Spleen (tissue), 11 donors: ENCODE results near the gene ATG10. TPM values are rescaled to one million over a fixed set of nuclear protein-coding genes. Genes with fewer than 3 reads are reported as not detected.

Experiments used
- DNase-seq: peaks from one replicate; pipeline ENCODE4 v3.0.0-alpha.2; 2020
- H3K27ac ChIP-seq, 8 donors: fragments of 200-600 bp; sonication (generic) in 7 of 8; 1 replicate in 4 of 8; 2 replicates in 4 of 8; pipeline versions ENCODE4 v1.5.0 to v1.8.0; 2016 to 2021; ENCODE audit warnings: inconsistent platforms in 4 of 8, mild to moderate bottlenecking in 4 of 8, moderate library complexity in 1 of 8
- H3K27me3 ChIP-seq, 7 donors: fragments of 200-600 bp; sonication (generic) in 6 of 7; replicated peaks in 1 of 7; 1 replicate in 4 of 7; 2 replicates in 3 of 7; pipeline versions ENCODE4 v1.5.0 to v1.8.0; 2016 to 2021; ENCODE audit warnings: inconsistent platforms in 3 of 7, mild to moderate bottlenecking in 1 of 7
- H3K36me3 ChIP-seq, 6 donors: fragments of 200-600 bp; sonication (generic) in 5 of 6; 1 replicate in 4 of 6; 2 replicates in 2 of 6; pipeline versions ENCODE4 v1.5.0 to v1.8.0; 2016 to 2021; ENCODE audit warnings: inconsistent platforms in 2 of 6
- H3K4me1 ChIP-seq, 6 donors: fragments of 200-600 bp; sonication (generic) in 5 of 6; 1 replicate in 3 of 6; 2 replicates in 3 of 6; pipeline versions ENCODE4 v1.5.0 to v1.8.0; 2016 to 2021; ENCODE audit warnings: inconsistent platforms in 3 of 6
- H3K4me3 ChIP-seq, 8 donors: fragments of 200-600 bp; sonication (generic) in 7 of 8; 1 replicate in 4 of 8; 2 replicates in 4 of 8; pipeline versions ENCODE4 v1.5.0 to v1.8.0; 2016 to 2021; ENCODE audit warnings: inconsistent platforms in 4 of 8, mild to moderate bottlenecking in 4 of 8, moderate library complexity in 2 of 8
- H3K9me3 ChIP-seq, 8 donors: fragments of 200-600 bp; sonication (generic) in 7 of 8; 1 replicate in 4 of 8; 2 replicates in 4 of 8; pipeline versions ENCODE4 v1.5.0 to v1.8.0; 2016 to 2021; ENCODE audit warnings: inconsistent platforms in 4 of 8
- CTCF ChIP-seq, 11 experiments: fragments of 200-600 bp in 7 of 11; fragments of 450-650 bp in 4 of 11; sonication (generic) in 4 of 11; IDR thresholded peaks in 8 of 11; conservative IDR thresholded peaks in 3 of 11; 1 replicate in 7 of 11; 2 replicates in 4 of 11; pipeline versions ENCODE4 v1.4.0 to v1.8.0; 2016 to 2021; ENCODE audit warnings: antibody characterized with exemption in 11 of 11, inconsistent platforms in 4 of 11, mild to moderate bottlenecking in 1 of 11
- POLR2A ChIP-seq, 3 donors: fragments of 450-650 bp; IDR thresholded peaks; one replicate each; pipeline ENCODE4 v1.5.1; 2017; ENCODE audit warnings: antibody characterized with exemption in 3 of 3, mild to moderate bottlenecking in 1 of 3
- POLR2AphosphoS5 ChIP-seq, 3 donors: sonication (generic); formaldehyde crosslinking; IDR thresholded peaks; one replicate each; pipeline ENCODE4 v1.5.1; 2017; ENCODE audit warnings: antibody characterized with exemption in 3 of 3
- WGBS, 5 donors: extraction: QIAGEN DNeasy Blood & Tissue Kit in 3 of 5; methylation state at CpG; one replicate each; pipeline versions ENCODE4 v1.1.5 to v1.1.7; 2013 to 2018; 5-methylcytosine and 5-hydroxymethylcytosine counted together
- intact Hi-C: fragments of 100-400 bp; cut with DNase I; formaldehyde crosslinking; loops from one replicate; pipeline ENCODE4 v1.15.0; 2023; ENCODE audit warnings: low total_unique reads
- polyA plus RNA-seq, 3 donors: library from polyadenylated mRNA; stranded (reverse); fragments of 200-250 nt; gene quantifications; one replicate each; pipeline ENCODE4 v1.2.1, GENCODE V29; 2013
- total RNA-seq, 7 donors: library from RNA; depleted of rRNA in 3 of 7; stranded (reverse); fragments of >200 nt in 3 of 7; fragmentation: NEBNext Ultra II Directional in 4 of 7; extraction: Animal tissue kit (Norgen Biotek cat#: 25700) in 4 of 7; gene quantifications; one replicate each; pipeline versions ENCODE4 v1.1.0 to v1.2.1, GENCODE V29; 2016 to 2021
- donor health status: healthy with polysubstance abuse.
- donor health status: DM: no; HTN: no; CAD: no; lungs with moderate emphysema.
- donor health status: DM: no; HTN: no; CAD: no.
- donor health status: Bipolar disorder and iron deficiency.
- donor health status: healthy.
- donor health status: DM: no; HTN: no; CAD: no.
- donor health status: DM: yes; HTN: yes; CAD: no.

Gene ATG10
- total and polyA plus RNA-seq, 10 donors = 1.7 to 9.1 (median 5.0) TPM

DNA sequence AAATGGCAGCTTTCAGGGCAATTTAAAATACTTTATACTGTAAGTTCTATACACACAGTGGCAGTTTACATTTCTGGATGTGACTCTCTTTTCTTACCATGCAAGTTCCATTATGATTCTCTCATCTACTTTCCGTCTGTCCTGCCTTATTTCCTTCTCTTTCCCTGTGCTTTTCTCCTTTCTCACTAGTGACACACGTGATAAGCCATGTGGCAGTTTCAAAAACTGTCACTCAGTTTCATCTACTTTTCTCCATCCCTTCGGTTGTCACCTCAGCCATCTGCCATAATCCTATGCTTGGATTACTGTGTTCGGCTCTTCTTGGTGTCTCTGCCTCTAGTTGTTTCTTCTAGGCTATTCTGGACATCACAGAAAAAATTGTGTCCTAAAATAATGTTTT lies 46.8 kb upstream of the ATG10 start:
- no peaks in the 10 kb centered on the region for H3K4me1 ChIP-seq

DNA sequence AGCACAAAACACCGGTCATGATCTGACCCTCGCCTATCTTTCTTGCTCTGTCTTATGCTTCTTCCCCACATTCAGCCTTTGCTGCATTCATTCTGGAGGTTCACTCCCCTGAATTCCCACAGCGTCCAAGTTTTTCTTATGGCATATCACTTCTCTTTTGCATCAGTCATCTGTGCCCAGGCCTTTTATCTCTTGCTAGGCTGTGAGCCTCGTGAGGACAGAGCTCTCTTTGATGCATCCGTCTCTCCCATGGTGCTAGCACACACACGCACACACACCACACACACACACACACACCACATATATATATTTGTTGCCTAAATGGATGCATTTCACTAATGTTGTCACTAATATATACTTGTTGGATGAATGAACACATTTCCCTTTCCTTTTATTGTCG lies 45.8 kb upstream of the ATG10 start:
- H3K4me1 ChIP-seq = no peaks in the 10 kb centered on the region
- H3K9me3 ChIP-seq = peaks cover 0 to 5% (median 0%) of the 10 kb centered on the region in 8 donors
- no peak overlapping the region for H3K4me3 ChIP-seq
- no peak overlapping the region for H3K27ac ChIP-seq
- 82 to 91% (median 86%) methylated on average over 7 of the region's 7 CpGs for WGBS, 5 donors
- H3K27me3 ChIP-seq = no peaks in the 10 kb centered on the region
- H3K36me3 ChIP-seq = no peaks in the 10 kb centered on the region
- TF ChIP-seq CTCF (IDR thresholded peaks at IDR 0.05 in 8 of 11, conservative IDR thresholded peaks at IDR 0.05 in 3 of 11) = no peak
- no peak for TF ChIP-seq POLR2A (IDR thresholded peaks at IDR 0.05)
- no peak for TF ChIP-seq POLR2AphosphoS5 (IDR thresholded peaks at IDR 0.05)
- intact Hi-C loops = no loop called here
- no peak for DNase-seq

More for the DNA sequence above, 46.8 kb upstream of the ATG10 start:
- intact Hi-C loops = no loop called here
- Histone ChIP-seq H3K4me3 (no peak overlapping the region), H3K36me3 (no peaks in the 10 kb centered on the region), H3K9me3 (peaks cover 0 to 12% (median 0%) of the 10 kb centered on the region in 8 donors), H3K27me3 (no peaks in the 10 kb centered on the region), H3K27ac (no peak overlapping the region)
- no peak for DNase-seq
- 75 to 90% (median 79%) methylated on average over 4 of the region's 4 CpGs for WGBS, 5 donors
- TF ChIP-seq POLR2A (IDR thresholded peaks at IDR 0.05) = no peak
- TF ChIP-seq POLR2AphosphoS5 (IDR thresholded peaks at IDR 0.05) = no peak
- TF ChIP-seq CTCF (IDR thresholded peaks at IDR 0.05 in 8 of 11, conservative IDR thresholded peaks at IDR 0.05 in 3 of 11) = no peak

DNA sequence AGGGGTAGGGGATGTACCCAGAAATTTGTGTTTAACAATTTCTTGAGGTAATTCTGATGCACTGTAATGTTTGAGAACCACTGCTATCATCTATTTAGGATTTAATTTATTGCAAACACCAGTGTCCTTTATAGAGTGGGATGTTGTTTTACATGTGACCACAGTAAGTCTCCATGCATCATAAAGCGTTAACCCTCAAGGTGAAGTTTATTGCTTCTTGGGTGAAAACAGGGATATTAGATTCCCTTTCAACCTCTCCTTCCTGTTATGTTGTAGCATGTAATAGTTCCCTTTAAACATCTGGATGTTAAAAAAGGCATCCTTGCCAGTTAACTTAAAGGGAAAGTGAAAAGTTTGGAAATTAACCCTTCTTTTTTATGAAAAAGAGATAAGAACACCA lies 35.8 kb upstream of the ATG10 start:
- Histone ChIP-seq H3K27ac (no peak overlapping the region), H3K4me1 (no peaks in the 10 kb centered on the region), H3K4me3 (no peak overlapping the region), H3K36me3 (no peaks in the 10 kb centered on the region), H3K9me3 (peaks cover 0 to 9% (median 3%) of the 10 kb centered on the region in 8 donors), H3K27me3 (no peaks in the 10 kb centered on the region)
- 75 to 97% (median 83%) methylated on average over 1 of the region's 1 CpG for WGBS, 5 donors
- TF ChIP-seq POLR2A (IDR thresholded peaks at IDR 0.05) (no peak), CTCF (IDR thresholded peaks at IDR 0.05 in 8 of 11, conservative IDR thresholded peaks at IDR 0.05 in 3 of 11) (no peak), POLR2AphosphoS5 (IDR thresholded peaks at IDR 0.05) (no peak)
- DNase-seq = no peak
- intact Hi-C loops = no loop called here

DNA sequence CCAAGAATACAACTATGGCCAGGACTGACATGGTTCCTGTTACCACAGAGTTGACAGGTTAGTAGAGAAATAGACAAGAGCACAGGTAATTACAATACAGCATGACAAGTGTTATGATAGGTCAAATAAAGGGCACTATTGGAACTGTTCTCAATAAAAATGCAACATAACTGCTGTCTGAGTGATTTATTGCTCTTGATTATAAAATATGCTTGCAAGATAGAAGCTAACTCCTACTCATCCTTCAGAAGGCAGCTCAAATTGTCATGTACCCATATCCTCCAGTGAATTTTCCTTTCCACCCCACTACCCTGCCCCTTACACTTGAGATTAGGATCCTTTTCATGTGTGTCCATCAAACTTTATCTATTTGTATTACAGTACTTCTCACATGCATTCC lies 35.1 kb upstream of the ATG10 start:
- intact Hi-C loops = no loop called here
- TF ChIP-seq CTCF (IDR thresholded peaks at IDR 0.05 in 8 of 11, conservative IDR thresholded peaks at IDR 0.05 in 3 of 11) (no peak), POLR2AphosphoS5 (IDR thresholded peaks at IDR 0.05) (no peak), POLR2A (IDR thresholded peaks at IDR 0.05) (no peak)

More for the DNA sequence above, 35.1 kb upstream of the ATG10 start:
- Histone ChIP-seq H3K36me3 (no peaks in the 10 kb centered on the region), H3K4me3 (no peak overlapping the region), H3K4me1 (no peaks in the 10 kb centered on the region), H3K27me3 (no peaks in the 10 kb centered on the region), H3K9me3 (peaks cover 0 to 15% (median 7%) of the 10 kb centered on the region in 8 donors), H3K27ac (no peak overlapping the region)
- no peak for DNase-seq
